ENCODE results near the gene TST. TPM values are rescaled to one million over a fixed set of nuclear protein-coding genes. Genes with fewer than 3 reads are reported as not detected.

Gene TST
- total RNA-seq, 4 donors from 2014 or later = 27.0 to 44.8 (median 38.6) TPM

DNA sequence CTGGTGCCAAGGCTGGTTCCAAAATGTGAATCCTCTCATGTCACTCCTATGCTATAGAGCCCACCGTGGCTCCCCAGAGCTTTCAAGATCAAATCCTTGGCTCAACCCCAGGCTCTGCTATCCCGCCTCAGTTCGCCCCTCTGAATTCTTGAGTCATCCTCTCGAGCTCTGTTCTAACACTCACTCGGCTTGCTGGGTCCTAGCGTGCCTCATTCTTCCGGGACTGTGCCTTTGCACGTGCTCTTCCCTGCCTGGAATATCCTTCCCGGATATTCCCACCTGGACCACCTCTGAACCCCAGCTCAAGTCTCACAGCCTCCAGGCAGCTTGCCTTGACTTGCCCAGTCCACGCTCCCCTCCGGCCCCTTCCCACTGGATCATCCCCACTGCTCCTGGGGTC, 45.3 kb upstream of the TST start:
- Histone ChIP-seq H3K4me1 (peaks cover 0 to 4% (median 0%) of the 10 kb centered on the region in 4 donors), H3K27ac (replicated peaks in 1 of 4) (no peak overlapping the region), H3K9me3 (no peaks in the 10 kb centered on the region), H3K27me3 (peaks cover 0 to 41% (median 18%) of the 10 kb centered on the region in 4 donors), H3K4me3 (no peak overlapping the region), H3K36me3 (peaks cover 0 to 29% (median 22%) of the 10 kb centered on the region in 4 donors)
- no peak for DNase-seq (ENCODE audit: extremely low spot score)
- intact Hi-C loops (cut with DNase I) = no loop called here
- TF ChIP-seq CTCF (IDR thresholded peaks at IDR 0.05) (no peak), POLR2A (IDR thresholded peaks at IDR 0.05; ENCODE audit: low read depth) (no peak), POLR2AphosphoS5 (IDR thresholded peaks at IDR 0.05) (no peak), EP300 (IDR thresholded peaks at IDR 0.05) (no peak)
- 92% methylated on average over 11 of the region's 11 CpGs for WGBS

- Histone ChIP-seq H3K36me3 (peaks cover 3 to 37% (median 30%) of the 10 kb centered on the region in 4 donors), H3K4me3 (no peak overlapping the region), H3K4me1 (peaks cover 0 to 1% (median 0%) of the 10 kb centered on the region in 4 donors), H3K9me3 (no peaks in the 10 kb centered on the region), H3K27me3 (peaks cover 0 to 33% (median 12%) of the 10 kb centered on the region in 4 donors), H3K27ac (replicated peaks in 1 of 4) (no peak overlapping the region)
- TF ChIP-seq CTCF (IDR thresholded peaks at IDR 0.05) = no peak
- no peak for TF ChIP-seq EP300 (IDR thresholded peaks at IDR 0.05)
- no peak for TF ChIP-seq POLR2A (IDR thresholded peaks at IDR 0.05; ENCODE audit: low read depth)
- no peak for TF ChIP-seq POLR2AphosphoS5 (IDR thresholded peaks at IDR 0.05)
- WGBS = 86% methylated on average over 23 of the region's 28 CpGs
- intact Hi-C loops (cut with DNase I) = no loop called here
- no peak for DNase-seq (ENCODE audit: extremely low spot score)
Measured at GRCh38 chr22:37063431-37064420, 44.5 kb upstream of the TST start.

GRCh38 chr22:37062702-37063381, 43.6 kb upstream of the TST start:
- intact Hi-C loops (cut with DNase I) = no loop called here
- H3K9me3 ChIP-seq = no peaks in the 10 kb centered on the region
- peaks cover 7 to 46% (median 39%) of the 10 kb centered on the region in 4 donors for H3K36me3 ChIP-seq
- peaks cover 0 to 24% (median 3%) of the 10 kb centered on the region in 4 donors for H3K27me3 ChIP-seq
- no peaks in the 10 kb centered on the region for H3K4me1 ChIP-seq
- WGBS = 100% methylated on average over 12 of the region's 15 CpGs
- DNase-seq (ENCODE audit: extremely low spot score) = no peak
- no peak overlapping the region for H3K27ac ChIP-seq (replicated peaks in 1 of 4)
- no peak for TF ChIP-seq POLR2AphosphoS5 (IDR thresholded peaks at IDR 0.05)
- no peak for TF ChIP-seq CTCF (IDR thresholded peaks at IDR 0.05)
- TF ChIP-seq EP300 (IDR thresholded peaks at IDR 0.05) = no peak
- TF ChIP-seq POLR2A (IDR thresholded peaks at IDR 0.05; ENCODE audit: low read depth) = no peak
- H3K4me3 ChIP-seq = no peak overlapping the region

DNA sequence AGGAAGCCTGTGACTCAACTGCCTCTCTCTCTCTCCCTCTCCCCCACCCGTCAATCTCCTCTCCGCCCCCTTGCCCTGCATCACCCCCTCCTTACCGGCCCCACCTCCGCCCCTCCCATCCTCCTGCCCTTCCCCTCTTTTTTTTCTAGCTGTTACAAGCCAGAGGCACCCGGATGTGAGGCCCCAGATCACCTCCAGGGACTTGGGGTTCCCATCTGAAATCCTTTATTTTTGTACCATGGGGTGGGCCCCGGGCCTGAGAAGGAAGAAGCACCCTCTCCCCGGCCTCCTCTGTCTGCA, 43.1 kb upstream of the TST start:
- Histone ChIP-seq H3K27me3 (peaks cover 0 to 19% (median 0%) of the 10 kb centered on the region in 4 donors), H3K4me3 (no peak overlapping the region), H3K27ac (replicated peaks in 1 of 4) (no peak overlapping the region), H3K4me1 (no peaks in the 10 kb centered on the region), H3K9me3 (no peaks in the 10 kb centered on the region), H3K36me3 (peaks cover 12 to 51% (median 44%) of the 10 kb centered on the region in 4 donors)
- TF ChIP-seq POLR2A (IDR thresholded peaks at IDR 0.05; ENCODE audit: low read depth) (no peak), EP300 (IDR thresholded peaks at IDR 0.05) (no peak)
- DNase-seq (ENCODE audit: extremely low spot score) = no peak
- intact Hi-C loops (cut with DNase I) = no loop called here
- WGBS = 62% methylated on average over 7 of the region's 7 CpGs
